ENCODE data around the gene GATB. TPM values are rescaled to one million over a fixed set of nuclear protein-coding genes. Genes with fewer than 3 reads are reported as not detected.

The GATB gene
- total RNA-seq, 1 donor from 2014 or later = 17.7 TPM

- Histone ChIP-seq H3K9me3 (no peaks in the 10 kb centered on the region), H3K4me3 (peak overlapping the region; percentile 97), H3K27ac (no peak overlapping the region), H3K36me3 (peaks cover 34% of the 10 kb centered on the region), H3K4me1 (peaks cover 7% of the 10 kb centered on the region), H3K27me3 (no peaks in the 10 kb centered on the region)
- DNase-seq = no peak
- ATAC-seq = no peak
- TF ChIP-seq CTCF (IDR thresholded peaks at IDR 0.05) = no peak
- intact Hi-C loops (cut with DNase I) = no loop called here
These were observed 805 bp downstream of the GATB start for GRCh38 chr4:151760002-151760401.

GRCh38 chr4:151753056-151753455 is 7.8 kb downstream of the GATB start:
- Histone ChIP-seq H3K4me3 (no peak overlapping the region), H3K9me3 (no peaks in the 10 kb centered on the region), H3K27me3 (no peaks in the 10 kb centered on the region), H3K4me1 (no peaks in the 10 kb centered on the region), H3K27ac (no peak overlapping the region), H3K36me3 (peaks cover 44% of the 10 kb centered on the region)
- no peak for DNase-seq
- ATAC-seq = no peak
- intact Hi-C loops (cut with DNase I) = no loop called here
- TF ChIP-seq CTCF (IDR thresholded peaks at IDR 0.05) = no peak

- DNase-seq (no peak), ATAC-seq (no peak)
- TF ChIP-seq CTCF (IDR thresholded peaks at IDR 0.05) = no peak
- H3K9me3 ChIP-seq = no peaks in the 10 kb centered on the region
- no peak overlapping the region for H3K4me3 ChIP-seq
- no peaks in the 10 kb centered on the region for H3K4me1 ChIP-seq
- no peaks in the 10 kb centered on the region for H3K27me3 ChIP-seq
- peaks cover 15% of the 10 kb centered on the region for H3K36me3 ChIP-seq
- no peak overlapping the region for H3K27ac ChIP-seq
- intact Hi-C loops (cut with DNase I) = no loop called here
These were observed 10.7 kb downstream of the GATB start for GRCh38 chr4:151750156-151750555.

GRCh38 chr4:151745481-151746231 is 15.2 kb downstream of the GATB start:
- H3K27me3 ChIP-seq = no peaks in the 10 kb centered on the region
- no peak overlapping the region for H3K4me3 ChIP-seq
- no peak for TF ChIP-seq CTCF (IDR thresholded peaks at IDR 0.05)
- H3K4me1 ChIP-seq = no peaks in the 10 kb centered on the region
- peak overlapping the region; percentile 43 for H3K27ac ChIP-seq
- no peaks in the 10 kb centered on the region for H3K9me3 ChIP-seq
- ATAC-seq (no peak), DNase-seq (no peak)
- intact Hi-C loops (cut with DNase I) = no loop called here
- H3K36me3 ChIP-seq = no peaks in the 10 kb centered on the region

- Histone ChIP-seq H3K36me3 (no peaks in the 10 kb centered on the region), H3K27me3 (no peaks in the 10 kb centered on the region), H3K9me3 (no peaks in the 10 kb centered on the region), H3K4me3 (no peak overlapping the region), H3K27ac (no peak overlapping the region), H3K4me1 (no peaks in the 10 kb centered on the region)
- TF ChIP-seq CTCF (IDR thresholded peaks at IDR 0.05) = no peak
- intact Hi-C loops (cut with DNase I) = no loop called here
- no peak for ATAC-seq
- DNase-seq = no peak
These were observed 16.2 kb downstream of the GATB start for GRCh38 chr4:151744614-151745013.
